Keratinocyte (primary cell): ENCODE measurements around the gene GDA. TPM values are rescaled to one million over a fixed set of nuclear protein-coding genes. Genes with fewer than 3 reads are reported as not detected.

Experiments used
- DNase-seq: peaks from one replicate; pipeline ENCODE4 v3.0.0-alpha.2; 2011; ENCODE audit warnings: low read depth, missing footprints, low spot score
- FAIRE-seq: peaks from 2 replicates; lab custom pipeline; 2011; peaks lifted over from hg19 to GRCh38; lab: Jason Lieb, UNC
- H2AFZ ChIP-seq: 2 replicates; pipeline ENCODE4 v1.6.0; 2012; ENCODE audit warnings: low read length, control low read depth, inconsistent platforms; ENCODE audit not compliant: control insufficient read depth
- H3K27ac ChIP-seq: 2 replicates; pipeline ENCODE4 v1.5.1; 2011; ENCODE audit warnings: low read length; ENCODE audit not compliant: control insufficient read depth, insufficient read depth
- H3K27me3 ChIP-seq: 3 replicates; pipeline ENCODE4 v1.6.0; 2011; ENCODE audit warnings: low read length; ENCODE audit not compliant: control insufficient read depth, insufficient read depth; ENCODE audit errors: extremely low read depth
- H3K36me3 ChIP-seq, 2 experiments: 2 replicates in 1 of 2; 3 replicates in 1 of 2; pipeline ENCODE4 v1.5.1; 2011; ENCODE audit warnings: low read length in 2 of 2, mild to moderate bottlenecking in 1 of 2; ENCODE audit not compliant: control insufficient read depth in 2 of 2, insufficient read depth in 2 of 2; ENCODE audit errors: extremely low read depth in 1 of 2
- H3K4me1 ChIP-seq: 3 replicates; pipeline ENCODE4 v1.5.1; 2011; ENCODE audit warnings: low read length; ENCODE audit not compliant: control insufficient read depth, insufficient read depth; ENCODE audit errors: extremely low read depth
- H3K4me2 ChIP-seq: 3 replicates; pipeline ENCODE4 v1.6.0; 2011; ENCODE audit warnings: low read depth, low read length; ENCODE audit not compliant: control insufficient read depth, insufficient read depth; ENCODE audit errors: extremely low read depth
- H3K4me3 ChIP-seq, 3 experiments: fragments of 200-600 bp in 1 of 3; sonication (generic) in 1 of 3; 2 replicates in 2 of 3; 3 replicates in 1 of 3; pipeline ENCODE4 v1.5.1; 2011 to 2016; ENCODE audit warnings: low read length in 3 of 3, mild to moderate bottlenecking in 3 of 3, control low read depth in 2 of 3, inconsistent platforms in 1 of 3, low read depth in 1 of 3, mixed read lengths in 1 of 3, mixed run types in 1 of 3, moderate library complexity in 1 of 3; ENCODE audit not compliant: control insufficient read depth in 2 of 3, insufficient read depth in 2 of 3; ENCODE audit errors: extremely low read depth in 1 of 3
- H3K79me2 ChIP-seq: 2 replicates; pipeline ENCODE4 v1.6.0; 2012; ENCODE audit warnings: low read length; ENCODE audit not compliant: control insufficient read depth, insufficient read depth
- H3K9ac ChIP-seq: 3 replicates; pipeline ENCODE4 v1.6.0; 2011; ENCODE audit warnings: low read length; ENCODE audit not compliant: control insufficient read depth, insufficient read depth; ENCODE audit errors: extremely low read depth
- H3K9me1 ChIP-seq: 3 replicates; pipeline ENCODE4 v1.6.0; 2011; ENCODE audit warnings: low read length; ENCODE audit not compliant: control insufficient read depth, insufficient read depth; ENCODE audit errors: extremely low read depth
- H3K9me3 ChIP-seq: 2 replicates; pipeline ENCODE4 v1.5.1; 2012; ENCODE audit warnings: low read depth, low read length; ENCODE audit not compliant: control insufficient read depth
- H4K20me1 ChIP-seq: 3 replicates; pipeline ENCODE4 v1.6.0; 2011; ENCODE audit warnings: low read length; ENCODE audit not compliant: control insufficient read depth, insufficient read depth; ENCODE audit errors: extremely low read depth
- EZH2 ChIP-seq: IDR thresholded peaks from one replicate; pipeline ENCODE4 v1.6.1; 2012; ENCODE audit warnings: inconsistent platforms, mild to moderate bottlenecking, low read length, moderate library complexity
- dilution Hi-C: fragments of 300-500 bp; cut with MboI; formaldehyde crosslinking; loops from one replicate; pipeline ENCODE4 v1.7.0; 2020; ENCODE audit warnings: low sequenced_read_pairs; ENCODE audit not compliant: extremely low pct_ligation_motif_present
- polyA plus RNA-seq, 5 experiments: library from polyadenylated mRNA; depleted of rRNA in 3 of 5; stranded (reverse) in 3 of 5; stranded (forward) in 1 of 5; unstranded in 1 of 5; fragments of >200 nt; gene quantifications; 1 replicate in 1 of 5; 2 replicates in 3 of 5; 3 replicates in 1 of 5; pipeline versions ENCODE4 v1.2.1 to v1.2.3, GENCODE V29; 2011 to 2012; ENCODE audit warnings: missing spikeins in 2 of 5, low read depth in 1 of 5, low replicate concordance in 1 of 5
- TF ChIP-seq, protein P1 (sequence below), 3 experiments: IDR thresholded peaks in 1 of 3; conservative IDR thresholded peaks in 1 of 3; optimal IDR thresholded peaks in 1 of 3; 2 replicates in 2 of 3; 3 replicates in 1 of 3; pipeline versions ENCODE3 to v1.5.1; 2011; ENCODE audit warnings: low read length in 3 of 3, mild to moderate bottlenecking in 3 of 3, moderate library complexity in 2 of 3, control low read depth in 1 of 3, inconsistent platforms in 1 of 3; ENCODE audit not compliant: insufficient read depth in 2 of 3; ENCODE audit errors: extremely low read depth in 1 of 3

GDA gene
- polyA plus RNA-seq, 1 donor (not counting 4 experiments of a cell fraction or from before 2014, with no cell fraction given) = 0.75 TPM

- H3K36me3 ChIP-seq = no peaks in the 10 kb centered on the region
- no peaks in the 10 kb centered on the region for H3K4me1 ChIP-seq
- no peak overlapping the region for H3K4me3 ChIP-seq
- H2AFZ ChIP-seq = no peak overlapping the region
- no peak overlapping the region for H3K9ac ChIP-seq
- no peaks in the 10 kb centered on the region for H3K9me3 ChIP-seq
- DNase-seq (no peak), FAIRE-seq (no peak)
- H3K27ac ChIP-seq = no peak overlapping the region
- dilution Hi-C loops = loop anchor here (25.0 kb wide), 1 partner anchor 214 kb away; no protein-coding TSS in a partner anchor
- no peaks in the 10 kb centered on the region for H4K20me1 ChIP-seq
- no peaks in the 10 kb centered on the region for H3K9me1 ChIP-seq
- H3K4me2 ChIP-seq = no peak overlapping the region
- H3K79me2 ChIP-seq = no peaks in the 10 kb centered on the region
- peaks cover 12% of the 10 kb centered on the region for H3K27me3 ChIP-seq
- TF ChIP-seq, protein P1, sequence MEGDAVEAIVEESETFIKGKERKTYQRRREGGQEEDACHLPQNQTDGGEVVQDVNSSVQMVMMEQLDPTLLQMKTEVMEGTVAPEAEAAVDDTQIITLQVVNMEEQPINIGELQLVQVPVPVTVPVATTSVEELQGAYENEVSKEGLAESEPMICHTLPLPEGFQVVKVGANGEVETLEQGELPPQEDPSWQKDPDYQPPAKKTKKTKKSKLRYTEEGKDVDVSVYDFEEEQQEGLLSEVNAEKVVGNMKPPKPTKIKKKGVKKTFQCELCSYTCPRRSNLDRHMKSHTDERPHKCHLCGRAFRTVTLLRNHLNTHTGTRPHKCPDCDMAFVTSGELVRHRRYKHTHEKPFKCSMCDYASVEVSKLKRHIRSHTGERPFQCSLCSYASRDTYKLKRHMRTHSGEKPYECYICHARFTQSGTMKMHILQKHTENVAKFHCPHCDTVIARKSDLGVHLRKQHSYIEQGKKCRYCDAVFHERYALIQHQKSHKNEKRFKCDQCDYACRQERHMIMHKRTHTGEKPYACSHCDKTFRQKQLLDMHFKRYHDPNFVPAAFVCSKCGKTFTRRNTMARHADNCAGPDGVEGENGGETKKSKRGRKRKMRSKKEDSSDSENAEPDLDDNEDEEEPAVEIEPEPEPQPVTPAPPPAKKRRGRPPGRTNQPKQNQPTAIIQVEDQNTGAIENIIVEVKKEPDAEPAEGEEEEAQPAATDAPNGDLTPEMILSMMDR (optimal IDR thresholded peaks at IDR 0.05 in 1 of 3, IDR thresholded peaks at IDR 0.05 in 1 of 3, conservative IDR thresholded peaks at IDR 0.05 in 1 of 3; ENCODE audit: extremely low read depth in 1 of 3, insufficient read depth in 2 of 3, low read length in 3 of 3) = no peak
- TF ChIP-seq EZH2 = no peak
Measured at GRCh38 chr9:72251589-72251988, 102.3 kb downstream of the GDA start.

- no peak overlapping the region for H3K9ac ChIP-seq
- DNase-seq = no peak
- dilution Hi-C loops = loop anchor here (25.0 kb wide), 1 partner anchor 218 kb away; no protein-coding TSS in a partner anchor
Measured at GRCh38 chr9:72254901-72255545, 105.8 kb downstream of the GDA start.

More at GRCh38 chr9:72254901-72255545, 105.8 kb downstream of the GDA start:
- Histone ChIP-seq H2AFZ (no peak overlapping the region), H3K4me1 (no peaks in the 10 kb centered on the region), H3K4me2 (no peak overlapping the region), H3K9me1 (no peaks in the 10 kb centered on the region), H3K9me3 (no peaks in the 10 kb centered on the region), H3K27ac (no peak overlapping the region), H3K36me3 (no peaks in the 10 kb centered on the region), H3K79me2 (no peaks in the 10 kb centered on the region), H3K4me3 (no peak overlapping the region), H4K20me1 (no peaks in the 10 kb centered on the region), H3K27me3 (peaks cover 4% of the 10 kb centered on the region)
- no peak for FAIRE-seq
- TF ChIP-seq, protein P1 (optimal IDR thresholded peaks at IDR 0.05 in 1 of 3, IDR thresholded peaks at IDR 0.05 in 1 of 3, conservative IDR thresholded peaks at IDR 0.05 in 1 of 3; ENCODE audit: extremely low read depth in 1 of 3, insufficient read depth in 2 of 3, low read length in 3 of 3) = no peak
- TF ChIP-seq EZH2 = no peak
